Measurements from ENCODE around the gene AKT1S1.
A peak's percentile ranks its signal among the peaks of the same experiment; 100 is the strongest.

AKT1S1 gene

GRCh38 chr19:49866933-49867782, 10.0 kb downstream of the AKT1S1 start, which contains the start of gene PNKP:
TSS of gene PNKP (minus strand) at chr19:49867576. CDS start at chr19:49867204, 372 bp downstream.
- DNase-seq = peak; percentile 87

- no peak for DNase-seq
These were observed 12.3 kb downstream of the AKT1S1 start for GRCh38 chr19:49864890-49865289.

- DNase-seq = no peak
These were observed 13.2 kb downstream of the AKT1S1 start for GRCh38 chr19:49863935-49864320.

- no peak for DNase-seq
These were observed 13.8 kb downstream of the AKT1S1 start for GRCh38 chr19:49863254-49863934.

- no peak for DNase-seq
These were observed 14.5 kb downstream of the AKT1S1 start for GRCh38 chr19:49862391-49863253.

GRCh38 chr19:49861541-49862378, 15.4 kb downstream of the AKT1S1 start:
- DNase-seq = no peak

GRCh38 chr19:49861107-49861506, 16.0 kb downstream of the AKT1S1 start:
- DNase-seq = no peak

GRCh38 chr19:49860336-49861102, 16.6 kb downstream of the AKT1S1 start:
- no peak for DNase-seq

GRCh38 chr19:49859682-49860335, 17.3 kb downstream of the AKT1S1 start:
- DNase-seq = no peak

GRCh38 chr19:49858088-49858985, 18.8 kb downstream of the AKT1S1 start:
- DNase-seq = no peak

- no peak for DNase-seq
These were observed 19.4 kb downstream of the AKT1S1 start for GRCh38 chr19:49857838-49858087.

GRCh38 chr19:49857061-49857837, 19.9 kb downstream of the AKT1S1 start:
- DNase-seq = no peak

- DNase-seq = no peak
These were observed 20.6 kb downstream of the AKT1S1 start for GRCh38 chr19:49856574-49857021.

GRCh38 chr19:49855676-49856573, 21.2 kb downstream of the AKT1S1 start:
- no peak for DNase-seq

GRCh38 chr19:49855277-49855675, 21.9 kb downstream of the AKT1S1 start:
- no peak for DNase-seq

GRCh38 chr19:49854378-49855263, 22.5 kb downstream of the AKT1S1 start:
- no peak for DNase-seq

GRCh38 chr19:49853852-49854377, 23.2 kb downstream of the AKT1S1 start:
- no peak for DNase-seq
